H1 (cell line): ENCODE measurements around the gene ATP13A2. TPM values are rescaled to one million over a fixed set of nuclear protein-coding genes. Genes with fewer than 3 reads are reported as not detected.

Source experiments
- CTCF ChIA-PET: fragments of 300-600 bp; sonication (Branson Sonifier 250); formaldehyde crosslinking; loops from one replicate; lab custom pipeline; 2021; ENCODE audit not compliant: partially characterized antibody; lab: Charles Lee
- POLR2A ChIA-PET: fragments of 300-600 bp; sonication (Branson Sonifier 250); formaldehyde crosslinking; loops from one replicate; lab custom pipeline; 2021; ENCODE audit warnings: inconsistent platforms; ENCODE audit not compliant: partially characterized antibody; lab: Charles Lee
- DNase-seq, 2 experiments: peaks; one replicate each; pipeline versions ENCODE4 v3.0.0 to v3.0.0-alpha.2; 2010 to 2022; ENCODE audit warnings: low spot score in 2 of 2, low read depth in 1 of 2, mixed read lengths in 1 of 2
- FAIRE-seq: peaks from 2 replicates; lab custom pipeline; 2011; peaks lifted over from hg19 to GRCh38; lab: Jason Lieb, UNC
- H2AFZ ChIP-seq: 2 replicates; pipeline ENCODE4 v1.8.1; 2012; ENCODE audit warnings: low read length, inconsistent platforms
- H2AK5ac ChIP-seq: 2 replicates; pipeline ENCODE4 v1.6.1; 2013; ENCODE audit warnings: low read depth, low read length
- H2BK120ac ChIP-seq: replicated peaks from 2 replicates; pipeline ENCODE3; 2013; ENCODE audit warnings: low read depth, low read length, inconsistent platforms
- H2BK12ac ChIP-seq: 2 replicates; pipeline ENCODE4 v1.6.1; 2013; ENCODE audit warnings: low read depth, low read length
- H2BK15ac ChIP-seq: 2 replicates; pipeline ENCODE4 v1.6.1; 2013; ENCODE audit warnings: low read length
- H2BK20ac ChIP-seq: 2 replicates; pipeline ENCODE4 v1.6.1; 2013; ENCODE audit warnings: low read length
- H2BK5ac ChIP-seq: 2 replicates; pipeline ENCODE4 v1.6.1; 2013; ENCODE audit warnings: low read depth, low read length
- H3K14ac ChIP-seq: 2 replicates; pipeline ENCODE4 v1.6.1; 2013; ENCODE audit warnings: inconsistent platforms; ENCODE audit not compliant: insufficient read length
- H3K18ac ChIP-seq: 2 replicates; pipeline ENCODE4 v1.6.1; 2013; ENCODE audit warnings: low read length; ENCODE audit errors: extremely low read depth
- H3K23ac ChIP-seq: 2 replicates; pipeline ENCODE4 v1.6.1; 2013; ENCODE audit warnings: inconsistent platforms; ENCODE audit not compliant: insufficient read length
- H3K23me2 ChIP-seq: 2 replicates; pipeline ENCODE4 v1.6.1; 2013; ENCODE audit warnings: low read depth, low read length
- H3K27ac ChIP-seq: 2 replicates; pipeline ENCODE4 v1.6.1; 2011; ENCODE audit warnings: low read depth, low read length, inconsistent platforms
- H3K27me3 ChIP-seq, 4 experiments: replicated peaks in 1 of 4; 1 replicate in 1 of 4; 2 replicates in 3 of 4; pipeline versions ENCODE4 v1.6.1 to v1.8.1; 2011 to 2013; ENCODE audit warnings: low read length in 3 of 4, mild to moderate bottlenecking in 3 of 4, inconsistent platforms in 2 of 4, mixed read lengths in 2 of 4, moderate library complexity in 1 of 4; ENCODE audit not compliant: control insufficient read depth in 3 of 4, insufficient read depth in 3 of 4; ENCODE audit errors: extremely low read depth in 1 of 4
- H3K36me3 ChIP-seq, 4 experiments: 2 replicates each; pipeline versions ENCODE4 v1.6.1 to v1.8.1; 2011 to 2013; ENCODE audit warnings: mild to moderate bottlenecking in 4 of 4, low read length in 3 of 4, moderate library complexity in 2 of 4, control low read depth in 1 of 4, inconsistent platforms in 1 of 4; ENCODE audit not compliant: insufficient read depth in 4 of 4, control insufficient read depth in 2 of 4
- H3K4ac ChIP-seq: replicated peaks from 2 replicates; pipeline ENCODE3; 2013; ENCODE audit warnings: low read length, low read depth, mixed read lengths, inconsistent platforms; ENCODE audit not compliant: insufficient read length
- H3K4me1 ChIP-seq, 4 experiments: replicated peaks in 1 of 4; 1 replicate in 1 of 4; 2 replicates in 3 of 4; pipeline versions ENCODE4 v1.6.1 to v1.8.1; 2011 to 2013; ENCODE audit warnings: low read length in 3 of 4, inconsistent platforms in 2 of 4, mixed read lengths in 1 of 4; ENCODE audit not compliant: insufficient read depth in 4 of 4, control insufficient read depth in 3 of 4
- H3K4me2 ChIP-seq, 2 experiments: 2 replicates each; pipeline versions ENCODE4 v1.6.1 to v1.8.1; 2011 to 2013; ENCODE audit warnings: low read depth in 2 of 2, low read length in 2 of 2, control low read depth in 1 of 2, inconsistent platforms in 1 of 2, mild to moderate bottlenecking in 1 of 2; ENCODE audit not compliant: insufficient read depth in 1 of 2
- H3K4me3 ChIP-seq, 4 experiments: fragments of 200-600, 300-600 bp in 1 of 4; sonication (generic), shearing (Covaris generic), sonication (Bioruptor Twin) in 1 of 4; 2 replicates each; pipeline versions ENCODE4 v1.5.1 to v1.8.1; 2011 to 2016; ENCODE audit warnings: low read length in 4 of 4, low read depth in 3 of 4, control low read depth in 2 of 4, inconsistent platforms in 2 of 4, mild to moderate bottlenecking in 2 of 4, mixed read lengths in 1 of 4, moderate library complexity in 1 of 4; ENCODE audit not compliant: insufficient read depth in 2 of 4; ENCODE audit errors: extremely low read depth in 1 of 4
- H3K56ac ChIP-seq: replicated peaks from 2 replicates; pipeline ENCODE3; 2013; ENCODE audit warnings: low read depth, mild to moderate bottlenecking, mixed read lengths, low read length, inconsistent platforms; ENCODE audit not compliant: insufficient read length
- H3K79me1 ChIP-seq: 2 replicates; pipeline ENCODE4 v1.6.1; 2013; ENCODE audit warnings: low read depth, low read length, control low read depth
- H3K79me2 ChIP-seq, 2 experiments: 2 replicates each; pipeline versions ENCODE4 v1.6.1 to v1.8.1; 2012 to 2013; ENCODE audit warnings: low read length in 2 of 2, mild to moderate bottlenecking in 2 of 2, inconsistent platforms in 1 of 2; ENCODE audit not compliant: insufficient read depth in 2 of 2, control insufficient read depth in 1 of 2
- H3K9ac ChIP-seq, 4 experiments: replicated peaks in 1 of 4; 1 replicate in 1 of 4; 2 replicates in 3 of 4; pipeline versions ENCODE4 v1.6.1 to v1.8.1; 2011 to 2013; ENCODE audit warnings: low read depth in 3 of 4, low read length in 3 of 4, control low read depth in 2 of 4, mild to moderate bottlenecking in 2 of 4, moderate library complexity in 2 of 4, inconsistent platforms in 1 of 4; ENCODE audit errors: extremely low read depth in 1 of 4
- H3K9me3 ChIP-seq, 2 experiments: 2 replicates each; pipeline versions ENCODE4 v1.6.1 to v1.8.1; 2012 to 2013; ENCODE audit warnings: mild to moderate bottlenecking in 2 of 2, moderate library complexity in 2 of 2, control low read depth in 1 of 2, inconsistent platforms in 1 of 2, low read depth in 1 of 2, low read length in 1 of 2, mixed read lengths in 1 of 2; ENCODE audit not compliant: insufficient read depth in 2 of 2
- H4K20me1 ChIP-seq, 2 experiments: replicated peaks in 1 of 2; 2 replicates each; pipeline versions ENCODE3 to v1.8.1; 2011 to 2013; ENCODE audit warnings: inconsistent platforms in 2 of 2, low read length in 2 of 2, mild to moderate bottlenecking in 1 of 2; ENCODE audit not compliant: insufficient read depth in 2 of 2, control insufficient read depth in 1 of 2
- H4K5ac ChIP-seq: 2 replicates; pipeline ENCODE4 v1.6.1; 2013; ENCODE audit warnings: low read length, low read depth, mixed read lengths, inconsistent platforms; ENCODE audit not compliant: insufficient read length
- H4K8ac ChIP-seq: 2 replicates; pipeline ENCODE4 v1.8.0; 2013; ENCODE audit warnings: mild to moderate bottlenecking, moderate library complexity, low read length, inconsistent platforms; ENCODE audit not compliant: insufficient read depth; ENCODE audit errors: extremely low read depth
- H4K91ac ChIP-seq: replicated peaks from 2 replicates; pipeline ENCODE3; 2013; ENCODE audit warnings: low read length, mixed read lengths, inconsistent platforms; ENCODE audit not compliant: insufficient read length
- CEBPB ChIP-seq: IDR thresholded peaks from 2 replicates; pipeline ENCODE4 v1.6.1; 2012; ENCODE audit warnings: low read depth, low read length
- RBBP5 ChIP-seq: IDR thresholded peaks from 2 replicates; pipeline ENCODE4 v1.7.1; 2012; ENCODE audit warnings: low read depth, mild to moderate bottlenecking, inconsistent platforms, low read length, moderate library complexity, borderline replicate concordance
- SUZ12 ChIP-seq: fragments of 200-600 bp; sonication (generic); IDR thresholded peaks from 2 replicates; pipeline ENCODE4 v1.6.1; 2012; ENCODE audit warnings: mild to moderate bottlenecking, inconsistent platforms, low read length, moderate library complexity, mixed read lengths
- WGBS, 2 experiments: shearing (Covaris generic) in 1 of 2; methylation state at CpG; one replicate each; pipeline versions ENCODE4 v1.1.6 to v1.1.7; 2013 to 2015; ENCODE audit warnings: low lambda C conversion rate in 2 of 2, mixed read lengths in 2 of 2, inconsistent platforms in 1 of 2, low coverage in 1 of 2, missing lambda C conversion rate in 1 of 2; ENCODE audit not compliant: insufficient replicate concordance in 2 of 2, insufficient coverage in 1 of 2, insufficient read length in 1 of 2; ENCODE audit errors: extremely low coverage in 1 of 2, missing lambda C conversion rate in 1 of 2; 5-methylcytosine and 5-hydroxymethylcytosine counted together
- polyA plus RNA-seq, 7 experiments: library from polyadenylated mRNA; depleted of rRNA in 3 of 7; stranded (reverse) in 5 of 7; unstranded in 2 of 7; fragments of >200 nt in 5 of 7; fragments of 200-250 nt in 2 of 7; gene quantifications; 1 replicate in 5 of 7; 2 replicates in 1 of 7; 4 replicates in 1 of 7; pipeline versions ENCODE4 v1.2.1 to v1.2.3, GENCODE V29; 2011 to 2013; ENCODE audit warnings: missing spikeins in 2 of 7, mixed read lengths in 2 of 7
- total RNA-seq: library from RNA; stranded (reverse); fragmentation: NEBNext Ultra II Directional; extraction: Animal tissue kit (Norgen Biotek cat#: 25700); gene quantifications from 2 replicates; pipeline ENCODE4 v1.2.1, GENCODE V29; 2021

ATP13A2 gene
- total and polyA plus RNA-seq, 2 of the 8 experiments (the other 6 are each of a cell fraction or from before 2014, with no cell fraction given): 82.1 to 83.6 TPM

GRCh38 chr1:17039522-17039921 is 27.8 kb upstream of the ATP13A2 start:
- TF ChIP-seq SUZ12 (no peak), RBBP5 (no peak), CEBPB (0 out of 2 replicates have a peak, but pooled peaks have one; percentile 5)
- WGBS, 2 experiments: 97% methylated on average over 2 of the region's 2 CpGs; no CpG with 5 or more reads in 1 of the 2 experiments
- H3K18ac ChIP-seq: no peak overlapping the region
- H3K56ac ChIP-seq: no peak overlapping the region
- H2AFZ ChIP-seq: no peak overlapping the region
- H3K4me2 ChIP-seq: no peak overlapping the region
- ChIA-PET CTCF (interaction anchor here (1.3 to 1.9 kb wide), 2 partner anchors 12 to 53 kb away, joined by 6 read pairs; no protein-coding TSS in a partner anchor), POLR2A (interaction anchor here (1.3 kb wide), 1 partner anchor 53 kb away, joined by 3 read pairs; no protein-coding TSS in a partner anchor)
- H4K5ac ChIP-seq: no peak overlapping the region
- H2BK120ac ChIP-seq: no peak overlapping the region
- no peak overlapping the region for H4K91ac ChIP-seq
- no peaks in the 10 kb centered on the region for H3K9me3 ChIP-seq
- H2BK5ac ChIP-seq: no peak overlapping the region
- no peak overlapping the region for H2BK20ac ChIP-seq
- no peak overlapping the region for H3K23ac ChIP-seq
- no peak overlapping the region for H3K9ac ChIP-seq
- H3K36me3 ChIP-seq: peaks cover 10 to 44% (median 14%) of the 10 kb centered on the region in 4 experiments
- H3K4me1 ChIP-seq: no peaks in the 10 kb centered on the region
- H3K4me3 ChIP-seq: no peak overlapping the region
- H2AK5ac ChIP-seq: no peak overlapping the region
- H3K79me2 ChIP-seq: no peaks in the 10 kb centered on the region
- DNase-seq (no peak), FAIRE-seq (no peak)
- H4K20me1 ChIP-seq: peaks cover 0 to 1% of the 10 kb centered on the region in 2 experiments
- H3K79me1 ChIP-seq: no peaks in the 10 kb centered on the region
- no peak overlapping the region for H3K27ac ChIP-seq
- no peak overlapping the region for H4K8ac ChIP-seq
- H2BK15ac ChIP-seq: no peak overlapping the region
- no peak overlapping the region for H3K4ac ChIP-seq
- no peak overlapping the region for H2BK12ac ChIP-seq
- no peaks in the 10 kb centered on the region for H3K23me2 ChIP-seq
- H3K14ac ChIP-seq: no peak overlapping the region
- H3K27me3 ChIP-seq: no peaks in the 10 kb centered on the region
